Fibroblast of skin of abdomen (primary cell): ENCODE measurements around the gene FBXO42.

ENCODE experiments used
- DNase-seq: peaks from one replicate; pipeline ENCODE4 v3.0.0-alpha.2; 2013

Gene FBXO42

GRCh38 chr1:16324456-16324890, 27.8 kb downstream of the FBXO42 start:
- peak; percentile 81 for DNase-seq

- DNase-seq = no peak
Measured at GRCh38 chr1:16321176-16321867, 31.0 kb downstream of the FBXO42 start.

GRCh38 chr1:16318555-16318954, 33.7 kb downstream of the FBXO42 start:
- DNase-seq = no peak

- DNase-seq = no peak
Measured at GRCh38 chr1:16315437-16315836, 36.8 kb downstream of the FBXO42 start.

- no peak for DNase-seq
Measured at GRCh38 chr1:16307222-16307621, 45.1 kb downstream of the FBXO42 start.

GRCh38 chr1:16302709-16303627, 49.3 kb downstream of the FBXO42 start:
- no peak for DNase-seq

GRCh38 chr1:16300436-16300835, 51.8 kb downstream of the FBXO42 start:
- no peak for DNase-seq

GRCh38 chr1:16298653-16299052, 53.6 kb downstream of the FBXO42 start:
- no peak for DNase-seq

- DNase-seq = no peak
Measured at GRCh38 chr1:16296643-16297042, 55.6 kb downstream of the FBXO42 start.

- DNase-seq = no peak
Measured at GRCh38 chr1:16294219-16295212, 57.8 kb downstream of the FBXO42 start.

GRCh38 chr1:16293538-16293937, 58.7 kb downstream of the FBXO42 start:
- DNase-seq = no peak

- DNase-seq = no peak
Measured at GRCh38 chr1:16292739-16293138, 59.5 kb downstream of the FBXO42 start.

- DNase-seq = no peak
Measured at GRCh38 chr1:16289959-16290358, 62.3 kb downstream of the FBXO42 start.

GRCh38 chr1:16286122-16286521, 66.2 kb downstream of the FBXO42 start:
- no peak for DNase-seq

GRCh38 chr1:16281765-16282164, 70.5 kb downstream of the FBXO42 start:
- no peak for DNase-seq

GRCh38 chr1:16279186-16279585, 73.1 kb downstream of the FBXO42 start:
- no peak for DNase-seq

GRCh38 chr1:16276302-16277030, 75.8 kb downstream of the FBXO42 start:
- no peak for DNase-seq

GRCh38 chr1:16275591-16275990, 76.7 kb downstream of the FBXO42 start:
- no peak for DNase-seq

GRCh38 chr1:16267690-16268180, 84.5 kb downstream of the FBXO42 start:
- DNase-seq = no peak

GRCh38 chr1:16266411-16267118, 85.7 kb downstream of the FBXO42 start:
- DNase-seq = no peak

- no peak for DNase-seq
Measured at GRCh38 chr1:16262067-16262466, 90.2 kb downstream of the FBXO42 start.
